ENCODE measurements around the gene RNF135.
"Not testable (repeated sequence)": the region's sequence is repeated elsewhere in the genome, so short reads cannot be mapped to it uniquely, and the experiment has no call there.

The RNF135 gene

GRCh38 chr17:30957741-30958140, 13.1 kb upstream of the RNF135 start:
- no peak for TF ChIP-seq CTCF (IDR thresholded peaks at IDR 0.05)
- H3K27ac ChIP-seq, result peak overlapping the region in 1 of 2 donors; percentile 31
- H3K4me3 ChIP-seq, result no peak overlapping the region
- no peak for DNase-seq (ENCODE audit: low spot score)

DNA sequence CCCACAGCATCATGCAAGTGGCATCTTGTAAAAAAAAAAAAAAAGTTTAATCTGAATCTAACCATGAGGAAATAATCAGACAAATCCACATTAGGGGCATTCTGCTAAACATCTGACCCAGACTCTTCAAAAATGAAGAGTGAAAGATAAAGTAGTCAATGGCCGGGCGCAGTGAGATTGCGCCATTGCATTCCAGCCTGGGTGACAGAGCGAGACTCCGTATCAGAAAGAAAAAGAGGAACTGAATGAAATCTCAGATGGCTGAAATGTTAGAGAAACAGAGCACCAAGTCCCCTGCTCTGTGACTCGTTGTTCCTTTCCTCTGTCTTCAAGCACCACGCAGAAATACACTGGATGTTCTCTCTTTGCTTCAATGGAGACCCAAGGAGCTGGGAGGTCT, 12.7 kb upstream of the RNF135 start:
- TF ChIP-seq CTCF (IDR thresholded peaks at IDR 0.05), result no peak
- Histone ChIP-seq H3K27ac (peak overlapping the region in 1 of 2 donors; percentile 36), H3K4me3 (no peak overlapping the region)
- DNase-seq (ENCODE audit: low spot score), result no peak

DNA sequence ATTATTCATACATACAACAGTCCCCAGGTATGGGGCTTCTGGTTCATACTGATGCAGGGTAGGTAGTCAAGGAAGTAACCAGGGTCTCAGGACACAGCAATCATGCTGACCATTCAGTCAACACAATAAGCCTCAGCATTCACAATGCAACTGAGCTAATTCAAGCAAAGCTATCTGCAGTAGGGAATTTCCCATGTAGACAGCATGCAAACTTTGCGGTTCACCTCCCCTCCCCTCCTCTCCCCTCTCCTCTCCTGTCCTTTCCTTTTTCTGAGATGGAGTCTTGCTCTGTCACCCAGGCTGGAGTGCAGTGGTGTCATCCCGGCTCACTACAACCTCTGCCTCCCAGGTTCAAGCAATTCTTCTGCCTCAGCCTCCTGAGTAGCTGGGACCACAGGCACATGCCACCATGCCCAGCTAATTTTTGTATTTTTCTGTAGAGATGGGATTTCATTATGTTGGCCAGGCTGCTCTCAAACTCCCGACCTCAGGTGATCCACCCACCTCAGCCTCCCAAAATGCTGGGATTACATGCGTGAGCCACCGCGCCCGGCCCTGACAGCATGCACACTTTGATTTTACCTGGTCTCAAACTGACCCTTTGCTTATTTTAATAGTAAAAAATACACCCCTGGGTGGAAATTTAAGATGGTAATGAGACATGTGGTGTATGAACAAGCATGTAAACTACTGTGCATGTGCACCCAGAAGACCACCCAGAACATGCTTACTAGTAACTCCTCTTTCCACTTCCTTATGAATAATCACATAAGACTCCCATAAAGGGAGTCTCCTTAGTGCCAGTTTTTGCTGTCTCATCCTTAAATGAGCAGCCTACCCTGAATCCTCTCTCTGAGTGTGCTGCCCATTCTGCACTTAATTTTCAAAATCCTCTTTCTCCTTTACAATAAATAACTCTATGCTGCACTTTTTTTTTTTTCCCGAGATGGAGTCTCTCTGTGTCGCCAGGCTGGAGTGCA, 9.3 kb upstream of the RNF135 start:
- TF ChIP-seq CTCF (IDR thresholded peaks at IDR 0.05), result no peak
- H3K27ac ChIP-seq, result peak overlapping the region in 1 of 2 donors; percentile 58
- no peak overlapping the region for H3K4me3 ChIP-seq
- no peak for DNase-seq (ENCODE audit: low spot score)

GRCh38 chr17:30964312-30964711, 6.5 kb upstream of the RNF135 start:
- H3K4me3 ChIP-seq; DNase-seq (ENCODE audit: low spot score); H3K27ac ChIP-seq: not testable (repeated sequence)

- no peak for DNase-seq (ENCODE audit: low spot score)
- no peak for TF ChIP-seq CTCF (IDR thresholded peaks at IDR 0.05)
- H3K27ac ChIP-seq, result no peak overlapping the region
- no peak overlapping the region for H3K4me3 ChIP-seq
These were observed 6.0 kb upstream of the RNF135 start for GRCh38 chr17:30964876-30965275.

GRCh38 chr17:30965686-30966085, 5.2 kb upstream of the RNF135 start:
- no peak for TF ChIP-seq CTCF (IDR thresholded peaks at IDR 0.05)
- Histone ChIP-seq H3K4me3 (no peak overlapping the region), H3K27ac (no peak overlapping the region)
- DNase-seq (ENCODE audit: low spot score), result no peak

- peak overlapping the region in 1 of 2 donors; percentile 47 for H3K27ac ChIP-seq
- not testable (repeated sequence) for H3K4me3 ChIP-seq; DNase-seq (ENCODE audit: low spot score)
These were observed 2.9 kb upstream of the RNF135 start for GRCh38 chr17:30967911-30968310.

Data from coronary artery (tissue), 2 donors.